ENCODE data around the gene PIEZO2.
"Not testable (repeated sequence)": the region's sequence is repeated elsewhere in the genome, so short reads cannot be mapped to it uniquely, and the experiment has no call there.

PIEZO2 gene

GRCh38 chr18:10924290-10924689, 225.1 kb downstream of the PIEZO2 start:
- DNase-seq, result no peak

- no peak for DNase-seq
Observed at GRCh38 chr18:10923551-10924070, 225.8 kb downstream of the PIEZO2 start.

- DNase-seq, result no peak
Observed at GRCh38 chr18:10923141-10923540, 226.2 kb downstream of the PIEZO2 start.

GRCh38 chr18:10922712-10923111, 226.7 kb downstream of the PIEZO2 start:
- DNase-seq, result not testable (repeated sequence)

- not testable (repeated sequence) for DNase-seq
Observed at GRCh38 chr18:10920309-10920708, 229.1 kb downstream of the PIEZO2 start.

GRCh38 chr18:10919851-10920250, 229.5 kb downstream of the PIEZO2 start:
- no peak for DNase-seq

GRCh38 chr18:10916865-10917264, 232.5 kb downstream of the PIEZO2 start:
- no peak for DNase-seq

- no peak for DNase-seq
Observed at GRCh38 chr18:10916387-10916786, 233.0 kb downstream of the PIEZO2 start.

GRCh38 chr18:10915748-10916147, 233.6 kb downstream of the PIEZO2 start:
- not testable (repeated sequence) for DNase-seq

GRCh38 chr18:10914610-10915009, 234.8 kb downstream of the PIEZO2 start:
- DNase-seq, result not testable (repeated sequence)

GRCh38 chr18:10913919-10914318, 235.4 kb downstream of the PIEZO2 start:
- DNase-seq, result no peak

GRCh38 chr18:10912790-10913545, 236.4 kb downstream of the PIEZO2 start:
- DNase-seq, result peak; percentile 8

- no peak for DNase-seq
Observed at GRCh38 chr18:10909724-10910123, 239.6 kb downstream of the PIEZO2 start.

GRCh38 chr18:10908760-10909159, 240.6 kb downstream of the PIEZO2 start:
- no peak for DNase-seq

- DNase-seq, result no peak
Observed at GRCh38 chr18:10907749-10908148, 241.6 kb downstream of the PIEZO2 start.

- DNase-seq, result no peak
Observed at GRCh38 chr18:10901329-10901728, 248.0 kb downstream of the PIEZO2 start.

- no peak for DNase-seq
Observed at GRCh38 chr18:10900435-10900834, 248.9 kb downstream of the PIEZO2 start.

- DNase-seq, result no peak
Observed at GRCh38 chr18:10899481-10899880, 249.9 kb downstream of the PIEZO2 start.

- DNase-seq, result no peak
Observed at GRCh38 chr18:10898417-10898974, 250.9 kb downstream of the PIEZO2 start.

GRCh38 chr18:10896851-10897250, 252.5 kb downstream of the PIEZO2 start:
- no peak for DNase-seq

- DNase-seq, result no peak
Observed at GRCh38 chr18:10895976-10896375, 253.4 kb downstream of the PIEZO2 start.

- DNase-seq, result no peak
Observed at GRCh38 chr18:10894501-10894900, 254.9 kb downstream of the PIEZO2 start.

- DNase-seq, result no peak
Observed at GRCh38 chr18:10893761-10894160, 255.6 kb downstream of the PIEZO2 start.

- DNase-seq, result no peak
Observed at GRCh38 chr18:10893196-10893595, 256.2 kb downstream of the PIEZO2 start.

Measured in right kidney (tissue), 1 donor.